H1 (cell line): ENCODE measurements around the gene MXD3. TPM values are rescaled to one million over a fixed set of nuclear protein-coding genes. Genes with fewer than 3 reads are reported as not detected.

ENCODE experiments used
- CTCF ChIA-PET: fragments of 300-600 bp; sonication (Branson Sonifier 250); formaldehyde crosslinking; loops from one replicate; lab custom pipeline; 2021; ENCODE audit not compliant: partially characterized antibody; lab: Charles Lee
- POLR2A ChIA-PET: fragments of 300-600 bp; sonication (Branson Sonifier 250); formaldehyde crosslinking; loops from one replicate; lab custom pipeline; 2021; ENCODE audit warnings: inconsistent platforms; ENCODE audit not compliant: partially characterized antibody; lab: Charles Lee
- DNase-seq, 2 experiments: peaks; one replicate each; pipeline versions ENCODE4 v3.0.0 to v3.0.0-alpha.2; 2010 to 2022; ENCODE audit warnings: low spot score in 2 of 2, low read depth in 1 of 2, mixed read lengths in 1 of 2
- FAIRE-seq: peaks from 2 replicates; lab custom pipeline; 2011; peaks lifted over from hg19 to GRCh38; lab: Jason Lieb, UNC
- H2AFZ ChIP-seq: 2 replicates; pipeline ENCODE4 v1.8.1; 2012; ENCODE audit warnings: low read length, inconsistent platforms
- H2AK5ac ChIP-seq: 2 replicates; pipeline ENCODE4 v1.6.1; 2013; ENCODE audit warnings: low read depth, low read length
- H2BK120ac ChIP-seq: replicated peaks from 2 replicates; pipeline ENCODE3; 2013; ENCODE audit warnings: low read depth, low read length, inconsistent platforms
- H2BK12ac ChIP-seq: 2 replicates; pipeline ENCODE4 v1.6.1; 2013; ENCODE audit warnings: low read depth, low read length
- H2BK15ac ChIP-seq: 2 replicates; pipeline ENCODE4 v1.6.1; 2013; ENCODE audit warnings: low read length
- H2BK20ac ChIP-seq: 2 replicates; pipeline ENCODE4 v1.6.1; 2013; ENCODE audit warnings: low read length
- H2BK5ac ChIP-seq: 2 replicates; pipeline ENCODE4 v1.6.1; 2013; ENCODE audit warnings: low read depth, low read length
- H3K14ac ChIP-seq: 2 replicates; pipeline ENCODE4 v1.6.1; 2013; ENCODE audit warnings: inconsistent platforms; ENCODE audit not compliant: insufficient read length
- H3K18ac ChIP-seq: 2 replicates; pipeline ENCODE4 v1.6.1; 2013; ENCODE audit warnings: low read length; ENCODE audit errors: extremely low read depth
- H3K23ac ChIP-seq: 2 replicates; pipeline ENCODE4 v1.6.1; 2013; ENCODE audit warnings: inconsistent platforms; ENCODE audit not compliant: insufficient read length
- H3K23me2 ChIP-seq: 2 replicates; pipeline ENCODE4 v1.6.1; 2013; ENCODE audit warnings: low read depth, low read length
- H3K27ac ChIP-seq: 2 replicates; pipeline ENCODE4 v1.6.1; 2011; ENCODE audit warnings: low read depth, low read length, inconsistent platforms
- H3K27me3 ChIP-seq, 4 experiments: replicated peaks in 1 of 4; 1 replicate in 1 of 4; 2 replicates in 3 of 4; pipeline versions ENCODE4 v1.6.1 to v1.8.1; 2011 to 2013; ENCODE audit warnings: low read length in 3 of 4, mild to moderate bottlenecking in 3 of 4, inconsistent platforms in 2 of 4, mixed read lengths in 2 of 4, moderate library complexity in 1 of 4; ENCODE audit not compliant: control insufficient read depth in 3 of 4, insufficient read depth in 3 of 4; ENCODE audit errors: extremely low read depth in 1 of 4
- H3K36me3 ChIP-seq, 4 experiments: 2 replicates each; pipeline versions ENCODE4 v1.6.1 to v1.8.1; 2011 to 2013; ENCODE audit warnings: mild to moderate bottlenecking in 4 of 4, low read length in 3 of 4, moderate library complexity in 2 of 4, control low read depth in 1 of 4, inconsistent platforms in 1 of 4; ENCODE audit not compliant: insufficient read depth in 4 of 4, control insufficient read depth in 2 of 4
- H3K4ac ChIP-seq: replicated peaks from 2 replicates; pipeline ENCODE3; 2013; ENCODE audit warnings: low read length, low read depth, mixed read lengths, inconsistent platforms; ENCODE audit not compliant: insufficient read length
- H3K4me1 ChIP-seq, 4 experiments: replicated peaks in 1 of 4; 1 replicate in 1 of 4; 2 replicates in 3 of 4; pipeline versions ENCODE4 v1.6.1 to v1.8.1; 2011 to 2013; ENCODE audit warnings: low read length in 3 of 4, inconsistent platforms in 2 of 4, mixed read lengths in 1 of 4; ENCODE audit not compliant: insufficient read depth in 4 of 4, control insufficient read depth in 3 of 4
- H3K4me2 ChIP-seq, 2 experiments: 2 replicates each; pipeline versions ENCODE4 v1.6.1 to v1.8.1; 2011 to 2013; ENCODE audit warnings: low read depth in 2 of 2, low read length in 2 of 2, control low read depth in 1 of 2, inconsistent platforms in 1 of 2, mild to moderate bottlenecking in 1 of 2; ENCODE audit not compliant: insufficient read depth in 1 of 2
- H3K4me3 ChIP-seq, 4 experiments: fragments of 200-600, 300-600 bp in 1 of 4; sonication (generic), shearing (Covaris generic), sonication (Bioruptor Twin) in 1 of 4; 2 replicates each; pipeline versions ENCODE4 v1.5.1 to v1.8.1; 2011 to 2016; ENCODE audit warnings: low read length in 4 of 4, low read depth in 3 of 4, control low read depth in 2 of 4, inconsistent platforms in 2 of 4, mild to moderate bottlenecking in 2 of 4, mixed read lengths in 1 of 4, moderate library complexity in 1 of 4; ENCODE audit not compliant: insufficient read depth in 2 of 4; ENCODE audit errors: extremely low read depth in 1 of 4
- H3K56ac ChIP-seq: replicated peaks from 2 replicates; pipeline ENCODE3; 2013; ENCODE audit warnings: low read depth, mild to moderate bottlenecking, mixed read lengths, low read length, inconsistent platforms; ENCODE audit not compliant: insufficient read length
- H3K79me1 ChIP-seq: 2 replicates; pipeline ENCODE4 v1.6.1; 2013; ENCODE audit warnings: low read depth, low read length, control low read depth
- H3K79me2 ChIP-seq, 2 experiments: 2 replicates each; pipeline versions ENCODE4 v1.6.1 to v1.8.1; 2012 to 2013; ENCODE audit warnings: low read length in 2 of 2, mild to moderate bottlenecking in 2 of 2, inconsistent platforms in 1 of 2; ENCODE audit not compliant: insufficient read depth in 2 of 2, control insufficient read depth in 1 of 2
- H3K9ac ChIP-seq, 4 experiments: replicated peaks in 1 of 4; 1 replicate in 1 of 4; 2 replicates in 3 of 4; pipeline versions ENCODE4 v1.6.1 to v1.8.1; 2011 to 2013; ENCODE audit warnings: low read depth in 3 of 4, low read length in 3 of 4, control low read depth in 2 of 4, mild to moderate bottlenecking in 2 of 4, moderate library complexity in 2 of 4, inconsistent platforms in 1 of 4; ENCODE audit errors: extremely low read depth in 1 of 4
- H3K9me3 ChIP-seq, 2 experiments: 2 replicates each; pipeline versions ENCODE4 v1.6.1 to v1.8.1; 2012 to 2013; ENCODE audit warnings: mild to moderate bottlenecking in 2 of 2, moderate library complexity in 2 of 2, control low read depth in 1 of 2, inconsistent platforms in 1 of 2, low read depth in 1 of 2, low read length in 1 of 2, mixed read lengths in 1 of 2; ENCODE audit not compliant: insufficient read depth in 2 of 2
- H4K20me1 ChIP-seq, 2 experiments: replicated peaks in 1 of 2; 2 replicates each; pipeline versions ENCODE3 to v1.8.1; 2011 to 2013; ENCODE audit warnings: inconsistent platforms in 2 of 2, low read length in 2 of 2, mild to moderate bottlenecking in 1 of 2; ENCODE audit not compliant: insufficient read depth in 2 of 2, control insufficient read depth in 1 of 2
- H4K5ac ChIP-seq: 2 replicates; pipeline ENCODE4 v1.6.1; 2013; ENCODE audit warnings: low read length, low read depth, mixed read lengths, inconsistent platforms; ENCODE audit not compliant: insufficient read length
- H4K8ac ChIP-seq: 2 replicates; pipeline ENCODE4 v1.8.0; 2013; ENCODE audit warnings: mild to moderate bottlenecking, moderate library complexity, low read length, inconsistent platforms; ENCODE audit not compliant: insufficient read depth; ENCODE audit errors: extremely low read depth
- H4K91ac ChIP-seq: replicated peaks from 2 replicates; pipeline ENCODE3; 2013; ENCODE audit warnings: low read length, mixed read lengths, inconsistent platforms; ENCODE audit not compliant: insufficient read length
- GTF2F1 ChIP-seq: IDR thresholded peaks from 2 replicates; pipeline ENCODE4 v1.6.1; 2012; ENCODE audit warnings: low read depth, low read length, improper control_type of control experiment, borderline replicate concordance
- WGBS, 2 experiments: shearing (Covaris generic) in 1 of 2; methylation state at CpG; one replicate each; pipeline versions ENCODE4 v1.1.6 to v1.1.7; 2013 to 2015; ENCODE audit warnings: low lambda C conversion rate in 2 of 2, mixed read lengths in 2 of 2, inconsistent platforms in 1 of 2, low coverage in 1 of 2, missing lambda C conversion rate in 1 of 2; ENCODE audit not compliant: insufficient replicate concordance in 2 of 2, insufficient coverage in 1 of 2, insufficient read length in 1 of 2; ENCODE audit errors: extremely low coverage in 1 of 2, missing lambda C conversion rate in 1 of 2; 5-methylcytosine and 5-hydroxymethylcytosine counted together
- polyA plus RNA-seq, 7 experiments: library from polyadenylated mRNA; depleted of rRNA in 3 of 7; stranded (reverse) in 5 of 7; unstranded in 2 of 7; fragments of >200 nt in 5 of 7; fragments of 200-250 nt in 2 of 7; gene quantifications; 1 replicate in 5 of 7; 2 replicates in 1 of 7; 4 replicates in 1 of 7; pipeline versions ENCODE4 v1.2.1 to v1.2.3, GENCODE V29; 2011 to 2013; ENCODE audit warnings: missing spikeins in 2 of 7, mixed read lengths in 2 of 7
- total RNA-seq: library from RNA; stranded (reverse); fragmentation: NEBNext Ultra II Directional; extraction: Animal tissue kit (Norgen Biotek cat#: 25700); gene quantifications from 2 replicates; pipeline ENCODE4 v1.2.1, GENCODE V29; 2021

MXD3 gene
- total and polyA plus RNA-seq, 2 of the 8 experiments (the other 6 are each of a cell fraction or from before 2014, with no cell fraction given) = 6.5 to 7.7 TPM

GRCh38 chr5:177339107-177339638, 27.5 kb upstream of the MXD3 start:
- Histone ChIP-seq H3K56ac (no peak overlapping the region), H3K9ac (peak overlapping the region in 1 of 4 experiments; percentile 21; a peak in 1 of 7 replicates), H3K36me3 (peaks cover 16 to 29% (median 22%) of the 10 kb centered on the region in 4 experiments; a peak in 7 of 8 replicates), H2BK15ac (no peak overlapping the region), H3K23ac (no peak overlapping the region), H2BK120ac (no peak overlapping the region), H3K18ac (no peak overlapping the region; the same call in 1 of the 2 replicates), H3K14ac (no peak overlapping the region), H2BK20ac (no peak overlapping the region), H4K8ac (no peak overlapping the region), H4K5ac (no peak overlapping the region), H3K4me3 (no peak overlapping the region), H4K20me1 (peaks cover 2 to 12% of the 10 kb centered on the region in 2 experiments), H3K4ac (peak overlapping the region; percentile 39), H3K27me3 (no peaks in the 10 kb centered on the region), H2BK5ac (peak overlapping the region; percentile 72; the same call in 1 of the 2 replicates), H3K27ac (no peak overlapping the region), H3K79me2 (peaks cover 3 to 27% of the 10 kb centered on the region in 2 experiments; a peak in 2 of 4 replicates), H3K4me1 (peaks cover 0 to 5% (median 3%) of the 10 kb centered on the region in 4 experiments; a peak in 4 of 7 replicates), H3K23me2 (no peaks in the 10 kb centered on the region), H3K9me3 (no peaks in the 10 kb centered on the region), H2AK5ac (no peak overlapping the region), H2BK12ac (peak overlapping the region; percentile 55; the same call in 1 of the 2 replicates), H3K79me1 (peaks cover 9% of the 10 kb centered on the region), H4K91ac (no peak overlapping the region), H3K4me2 (no peak overlapping the region), H2AFZ (no peak overlapping the region)
- WGBS, 2 experiments = 92% methylated on average over 11 of the region's 11 CpGs; no CpG with 5 or more reads in 1 of the 2 experiments
- no peak for TF ChIP-seq GTF2F1
- ChIA-PET POLR2A (interaction anchor here (0.8 to 1.7 kb wide), 6 partner anchors 10 to 104 kb away, joined by 3 to 5 read pairs (median 4); no protein-coding TSS in a partner anchor), CTCF (interaction anchor here (1.1 to 10.3 kb wide), 5 partner anchors 11 to 31 kb away, joined by 3 to 100 read pairs (median 4); partner anchors contain the start of gene LMAN2)
- FAIRE-seq (no peak), DNase-seq (no peak)
